Hepatic stellate cell (primary cell): ENCODE results near the gene NQO1.
"Not testable (repeated sequence)": the region's sequence is repeated elsewhere in the genome, so short reads cannot be mapped to it uniquely, and the experiment has no call there.

Source experiments
- DNase-seq: peaks from one replicate; pipeline ENCODE4 v3.0.0; 2011; ENCODE audit warnings: low spot score

Gene NQO1

GRCh38 chr16:69726313-69727060, at the start of gene NQO1:
NQO1 (minus strand) TSS chr16:69726560; CDS start chr16:69726439, 121 bp downstream.
- peak; percentile 96 for DNase-seq

DNA sequence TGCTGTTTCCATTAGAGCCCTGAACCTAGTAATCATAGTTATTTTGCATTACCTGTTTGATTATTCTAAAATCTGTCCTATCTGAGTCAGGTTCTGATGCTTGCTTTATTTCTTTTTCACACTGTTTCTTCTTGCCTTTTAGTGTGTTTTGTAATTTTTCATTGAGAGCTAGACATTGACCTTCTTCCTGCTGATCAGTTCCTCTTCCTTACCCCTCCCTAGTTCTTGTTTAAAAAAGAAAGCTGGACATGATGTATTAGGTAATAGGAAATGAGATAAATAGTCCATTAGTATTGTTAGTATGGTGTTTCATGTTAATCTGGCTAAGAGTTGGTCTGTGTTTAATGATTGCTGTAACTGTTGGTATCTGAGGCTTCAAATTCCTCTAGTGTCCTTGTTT, 49.2 kb upstream of the NQO1 start:
- DNase-seq = no peak

- no peak for DNase-seq
Observed at GRCh38 chr16:69773260-69773947, 47.0 kb upstream of the NQO1 start.

GRCh38 chr16:69771651-69771967, 45.2 kb upstream of the NQO1 start:
- DNase-seq = no peak

- DNase-seq = no peak
Observed at GRCh38 chr16:69769404-69769803, 43.0 kb upstream of the NQO1 start.

DNA sequence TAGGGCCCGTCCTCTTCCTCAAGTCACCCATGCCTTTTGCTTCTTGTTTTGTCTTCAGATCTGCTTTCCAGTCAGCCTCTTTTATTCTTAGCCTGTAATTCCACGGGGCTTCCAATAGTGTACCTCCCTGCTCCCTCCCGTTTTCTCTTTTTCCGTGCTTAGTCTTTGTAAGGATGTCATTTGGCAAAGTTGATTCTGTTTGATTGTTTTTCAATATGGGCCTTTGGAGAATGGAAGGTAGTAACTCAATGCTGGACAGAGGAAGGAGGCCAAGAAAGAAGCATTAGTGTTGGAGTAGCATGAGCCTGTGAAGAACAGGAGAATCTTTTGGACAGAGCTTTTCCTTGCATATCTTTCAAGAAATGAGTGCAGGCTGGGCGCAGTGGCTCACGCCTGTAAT, 42.3 kb upstream of the NQO1 start:
- DNase-seq = no peak

- DNase-seq = no peak
Observed at GRCh38 chr16:69767459-69768229, 41.3 kb upstream of the NQO1 start.

DNA sequence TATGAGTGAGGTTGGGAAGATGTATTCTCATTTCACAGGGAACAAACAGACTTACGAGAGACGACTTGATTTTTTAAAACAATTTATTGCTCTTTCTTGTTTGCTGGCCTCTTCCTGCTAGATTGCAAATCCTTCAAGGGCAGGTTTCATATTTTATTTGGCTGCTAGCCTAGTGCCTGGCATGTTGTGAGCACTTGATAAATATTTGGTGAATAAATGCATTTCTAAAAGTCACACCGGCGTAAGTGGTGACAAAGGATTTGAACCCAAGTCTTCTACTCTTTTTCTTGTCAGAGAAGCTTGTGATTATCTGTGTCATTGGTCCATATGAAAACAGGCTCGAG, 37.2 kb upstream of the NQO1 start:
- DNase-seq = no peak

DNA sequence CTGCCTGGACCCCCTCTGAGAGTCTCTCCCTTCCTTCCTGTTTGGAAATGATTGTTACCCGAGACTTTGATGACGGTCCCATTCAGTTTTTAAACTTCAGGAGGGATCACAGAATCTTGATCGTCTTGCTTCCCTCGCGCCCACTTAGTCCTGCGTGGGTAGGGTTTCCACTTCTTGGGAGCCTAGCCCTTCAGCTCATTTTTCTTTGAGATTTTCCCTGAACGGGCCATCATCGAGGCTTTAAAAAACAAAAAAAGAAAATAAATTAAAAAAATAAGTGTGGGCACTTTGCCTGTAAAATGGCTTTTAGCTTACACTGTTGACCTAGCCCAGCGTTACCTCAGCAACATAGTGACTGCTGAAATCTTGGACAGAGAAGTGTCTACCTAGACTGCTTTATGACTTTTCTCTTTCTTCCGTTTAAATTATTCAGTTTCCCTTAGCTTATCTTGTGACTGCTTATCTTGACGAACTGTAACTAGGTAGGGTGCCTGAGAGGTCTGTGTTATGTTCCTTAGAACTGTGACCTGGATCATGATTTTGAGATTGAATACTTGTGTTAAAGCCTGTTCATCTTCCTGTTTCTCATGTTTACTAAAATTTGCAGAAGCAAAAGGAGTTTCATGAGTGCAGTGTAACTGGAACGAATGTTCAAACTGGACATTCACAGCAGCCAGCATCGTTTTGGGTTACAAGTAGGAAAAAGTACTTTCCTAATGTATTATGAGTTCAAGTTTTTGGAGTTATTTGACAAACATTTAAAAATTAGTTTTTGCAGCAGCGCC, 36.6 kb upstream of the NQO1 start:
- DNase-seq = peak; percentile 25

DNA sequence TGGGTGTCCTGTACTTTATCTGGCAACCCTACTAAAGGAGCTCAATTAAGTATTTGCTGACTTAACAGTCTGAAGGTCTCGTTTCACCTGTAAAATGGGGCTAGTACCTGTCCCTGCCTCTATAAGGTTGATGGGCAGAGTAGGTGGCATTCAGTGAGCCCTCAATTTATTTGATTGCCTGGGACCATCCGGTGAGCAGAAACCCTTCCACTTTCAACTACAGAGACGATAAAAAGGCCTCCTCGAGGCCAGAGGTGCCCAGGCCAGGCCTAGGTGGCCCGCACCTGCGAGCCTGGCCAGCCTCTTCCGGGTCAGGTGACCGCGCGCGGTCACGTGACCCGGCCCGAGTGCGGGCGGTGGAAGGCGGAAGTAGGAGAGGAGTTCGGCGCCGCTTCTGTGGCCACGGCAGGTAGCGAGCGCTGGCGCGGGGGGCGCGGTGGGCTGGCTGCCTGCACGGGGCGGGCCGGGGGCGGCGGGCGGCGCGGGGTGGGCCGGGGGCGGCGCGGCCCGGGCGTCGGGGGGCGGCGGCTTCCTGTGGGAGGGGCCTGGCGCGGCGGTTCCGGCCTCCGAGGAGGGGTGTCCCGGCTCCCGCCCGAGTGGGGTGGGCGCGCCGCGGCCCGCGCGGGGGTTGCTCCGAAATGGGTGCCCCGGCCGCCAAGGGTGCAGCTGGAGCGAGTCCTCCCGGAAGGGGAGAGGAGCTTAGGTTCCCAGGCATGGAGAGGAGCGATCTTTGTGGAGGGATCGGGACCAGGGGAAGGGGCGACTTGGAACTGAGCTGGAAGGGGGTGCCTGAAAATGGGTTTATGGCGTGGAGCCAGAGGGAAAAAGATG, 35.8 kb upstream of the NQO1 start, which contains the start of gene WWP2:
Gene WWP2, plus strand, starts transcription at position 350 of the 831 bp plus-strand sequence. CDS start 24,679 bp downstream, outside the sequence.
- DNase-seq = peak; percentile 77

- DNase-seq = not testable (repeated sequence)
Observed at GRCh38 chr16:69757375-69757774, 31.0 kb upstream of the NQO1 start.

GRCh38 chr16:69756705-69757104, 30.3 kb upstream of the NQO1 start:
- DNase-seq = no peak

GRCh38 chr16:69754469-69755310, 28.3 kb upstream of the NQO1 start, which contains the start of gene NOB1:
NOB1 (minus strand) TSS chr16:69754926; CDS start chr16:69754910, 16 bp downstream.
- DNase-seq = peak; percentile 95

- DNase-seq = no peak
Observed at GRCh38 chr16:69754143-69754468, 27.7 kb upstream of the NQO1 start.

DNA sequence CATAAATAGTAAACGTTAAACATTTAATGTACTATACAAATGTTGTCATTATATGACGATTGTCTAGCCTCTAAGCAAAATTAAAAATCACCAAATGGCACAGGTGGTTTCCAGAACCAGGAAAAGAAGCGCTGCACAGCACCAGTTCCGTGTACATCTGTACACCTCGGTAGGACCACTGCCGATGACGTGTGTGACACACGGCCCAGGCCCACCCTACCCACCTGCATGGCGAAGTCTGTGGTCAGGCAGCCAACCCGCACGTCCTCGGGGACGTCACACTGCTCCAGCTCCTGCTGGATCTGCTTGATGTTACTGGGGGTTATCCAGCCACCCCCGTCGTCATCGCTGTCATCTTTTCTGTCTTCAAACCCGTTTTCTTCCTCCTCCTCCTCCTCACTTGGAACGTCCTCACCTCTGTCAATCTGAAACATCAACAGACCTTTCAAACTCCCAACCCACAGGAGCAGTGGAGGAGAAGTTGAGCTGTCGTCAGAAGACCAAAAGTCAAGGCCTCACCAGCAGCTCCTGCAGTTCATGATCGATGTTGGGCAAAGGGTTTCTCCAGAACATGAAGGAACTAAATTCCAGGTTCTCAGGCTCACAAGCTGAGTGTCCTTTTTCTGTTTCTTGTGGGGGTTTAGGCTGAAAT, 22.5 kb upstream of the NQO1 start:
- DNase-seq = no peak

DNA sequence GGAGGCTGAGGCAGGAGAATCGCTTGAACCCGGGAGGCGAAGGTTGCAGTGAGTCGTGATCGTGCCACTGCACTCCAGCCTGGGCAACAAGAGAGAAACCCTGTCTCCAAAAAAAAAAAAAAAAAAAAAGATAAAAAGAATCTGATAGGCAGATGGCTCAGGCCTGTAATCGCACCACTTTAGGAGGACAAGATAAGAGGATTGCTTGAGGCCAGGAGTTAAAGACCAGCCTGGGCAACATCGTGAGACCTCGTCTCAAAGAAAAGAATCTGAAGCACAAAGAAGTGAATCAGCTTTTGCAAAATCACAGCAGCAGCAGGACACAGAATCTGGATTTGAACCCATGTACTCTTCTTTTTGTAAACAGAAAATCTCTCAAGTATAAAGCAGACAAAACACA, 20.8 kb upstream of the NQO1 start:
- no peak for DNase-seq

- no peak for DNase-seq
Observed at GRCh38 chr16:69745959-69746358, 19.6 kb upstream of the NQO1 start.

DNA sequence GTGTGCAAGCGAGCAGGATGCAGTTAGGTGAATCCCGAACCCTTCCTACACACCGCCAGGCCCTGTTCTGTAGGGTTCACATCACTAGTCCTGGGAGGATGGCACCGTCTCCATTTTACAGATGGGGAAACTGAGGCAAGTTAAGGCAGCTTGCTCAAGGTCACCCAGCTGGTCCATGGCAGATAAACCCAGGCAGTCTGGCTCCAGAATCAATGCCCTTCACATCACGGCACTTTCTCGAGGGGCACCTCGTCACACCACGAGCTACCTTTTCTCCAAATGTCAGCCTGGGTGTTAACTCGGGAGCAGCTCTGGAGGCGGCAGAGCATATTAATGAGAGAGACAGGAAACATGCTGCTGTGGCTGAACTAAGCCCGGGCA, 18.9 kb upstream of the NQO1 start:
- no peak for DNase-seq

DNA sequence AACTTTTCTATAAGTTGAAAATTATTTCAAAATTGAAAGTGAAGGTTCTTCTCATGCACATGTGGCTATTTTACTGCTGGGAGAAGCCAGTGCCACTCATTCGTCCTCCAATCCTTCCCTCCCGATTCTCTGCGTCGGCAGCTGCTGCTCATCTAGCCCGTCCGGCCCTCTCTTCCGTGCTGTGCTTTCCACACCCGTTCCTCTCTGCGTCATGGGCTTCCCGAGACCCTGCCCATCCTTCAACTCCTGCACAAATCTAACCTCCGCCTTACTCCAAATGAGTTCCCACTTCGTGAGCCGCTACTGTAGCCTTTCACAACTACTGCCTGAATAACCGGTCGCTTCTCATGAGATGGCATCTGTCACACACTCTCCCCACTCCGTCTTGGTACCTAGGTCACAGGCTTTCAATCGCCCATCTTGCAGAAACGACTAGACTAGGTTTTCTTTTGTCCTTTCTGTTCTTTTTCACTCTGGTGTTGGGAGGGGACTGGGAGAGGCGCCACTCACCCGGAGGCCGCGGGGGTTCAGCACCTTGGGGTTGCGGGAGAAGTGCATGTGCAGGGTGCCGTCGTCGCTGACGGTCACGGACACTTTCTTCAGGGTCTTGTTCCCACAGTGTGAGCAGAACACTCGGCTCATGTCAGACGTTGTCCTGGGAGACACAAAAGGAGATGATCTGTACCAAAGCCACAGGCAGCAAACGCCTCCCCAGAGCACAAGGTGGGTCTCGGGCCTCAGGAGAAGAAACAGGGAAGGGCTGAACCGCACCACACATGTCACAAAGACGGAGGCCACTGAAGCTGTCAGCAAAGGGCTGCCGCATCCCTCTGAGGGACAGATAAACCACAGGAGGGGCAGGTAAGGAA, 18.2 kb upstream of the NQO1 start:
- no peak for DNase-seq
